GM18505 (cell line): ENCODE results near the gene CAPRIN2.

ENCODE experiments used
- ATAC-seq: cut with Tn5 transposase; IDR thresholded peaks from one replicate; pipeline ENCODE4 v1.9.1; 2021; ENCODE audit not compliant: unreplicated experiment
- POLR2A ChIP-seq: IDR thresholded peaks from 4 replicates; pipeline ENCODE4 v1.6.1; 2011; ENCODE audit warnings: borderline replicate concordance; ENCODE audit not compliant: insufficient read depth, insufficient read length; ENCODE audit errors: extremely low read depth

Gene CAPRIN2

DNA sequence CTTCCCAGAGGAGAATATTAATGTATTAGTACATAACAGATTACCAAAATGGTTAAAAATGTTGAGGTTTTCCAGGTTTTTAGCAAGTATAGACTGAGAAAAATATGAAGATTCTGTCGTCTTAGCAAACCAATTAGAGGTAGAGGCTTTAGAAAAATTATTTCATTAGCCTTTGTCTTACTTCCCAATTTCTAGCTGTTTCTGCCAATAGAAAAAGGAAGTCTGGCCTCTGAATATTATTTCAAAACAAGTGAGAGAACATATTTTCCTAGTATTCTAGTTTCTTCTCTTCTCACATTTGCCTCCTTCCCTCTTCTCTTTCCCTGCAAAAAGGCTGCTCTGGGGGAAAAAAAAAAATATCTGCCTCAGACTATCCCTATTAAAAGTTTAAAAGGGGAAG is 75.5 kb downstream of the CAPRIN2 start:
- no peak for ATAC-seq
- TF ChIP-seq POLR2A = no peak

DNA sequence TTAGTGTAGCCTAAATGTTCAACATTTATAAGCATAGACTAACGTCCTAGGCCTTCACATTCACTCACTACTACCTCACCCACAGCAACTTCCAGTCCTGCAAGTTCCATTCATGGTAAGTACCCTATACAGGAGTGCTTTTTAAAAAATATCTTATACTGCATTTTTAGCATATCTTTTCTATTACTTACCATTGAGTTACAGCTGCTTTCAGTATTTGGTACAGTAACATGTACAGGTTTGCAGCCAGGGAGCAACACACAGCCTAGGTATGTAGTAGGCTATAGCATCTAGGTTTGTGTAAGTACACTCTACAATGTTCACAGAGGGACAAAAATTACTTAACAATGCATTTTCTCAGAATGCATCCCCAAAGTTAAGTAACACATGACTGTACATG is 76.5 kb downstream of the CAPRIN2 start:
- TF ChIP-seq POLR2A = no peak
- no peak for ATAC-seq

DNA sequence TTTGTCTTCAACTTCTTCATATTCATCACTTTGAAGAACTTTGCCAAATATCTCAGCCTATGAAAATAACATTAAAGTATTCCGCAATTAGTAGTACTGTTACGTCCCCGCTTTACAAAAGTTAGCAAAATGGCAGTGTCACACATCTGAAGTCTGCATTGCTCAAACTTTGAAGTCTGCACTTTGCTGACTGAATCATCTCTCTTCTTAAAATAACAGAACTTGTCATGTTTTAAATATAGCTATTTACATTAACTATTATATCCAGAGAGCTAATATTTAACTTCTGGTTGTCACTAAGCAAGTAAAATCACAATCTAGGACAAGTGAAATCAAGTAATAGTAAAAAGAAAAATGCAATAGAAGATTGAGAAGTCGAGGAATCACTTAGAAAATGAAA is 93.5 kb downstream of the CAPRIN2 start:
- ATAC-seq = no peak
- no peak for TF ChIP-seq POLR2A
